HG03039 (cell line): Measurements from ENCODE around the gene CD9.
"Not testable (repeated sequence)": the region's sequence is repeated elsewhere in the genome, so short reads cannot be mapped to it uniquely, and the experiment has no call there.

ENCODE experiments used
- ATAC-seq: cut with Tn5 transposase; IDR thresholded peaks from one replicate; pipeline ENCODE4 v1.9.1; 2021; ENCODE audit warnings: mild to moderate bottlenecking, moderate library complexity; ENCODE audit not compliant: unreplicated experiment

The CD9 gene

GRCh38 chr12:6198556-6198955 is 1.6 kb upstream of the CD9 start:
- no peak for ATAC-seq

- ATAC-seq = no peak
Observed at GRCh38 chr12:6198985-6199530, 1.1 kb upstream of the CD9 start.

GRCh38 chr12:6199531-6200255 is 507 bp upstream of the CD9 start:
- no peak for ATAC-seq

- ATAC-seq = no peak
Observed at GRCh38 chr12:6201213-6201608, 1.0 kb downstream of the CD9 start.

- no peak for ATAC-seq
Observed at GRCh38 chr12:6201826-6202225, 1.6 kb downstream of the CD9 start.

- ATAC-seq = no peak
Observed at GRCh38 chr12:6202304-6202703, 2.1 kb downstream of the CD9 start.

- ATAC-seq = no peak
Observed at GRCh38 chr12:6202846-6203245, 2.6 kb downstream of the CD9 start.

- ATAC-seq = no peak
Observed at GRCh38 chr12:6203601-6204000, 3.4 kb downstream of the CD9 start.

- ATAC-seq = no peak
Observed at GRCh38 chr12:6204533-6205143, 4.4 kb downstream of the CD9 start.

- no peak for ATAC-seq
Observed at GRCh38 chr12:6205144-6205539, 4.9 kb downstream of the CD9 start.

GRCh38 chr12:6205761-6206160 is 5.6 kb downstream of the CD9 start:
- ATAC-seq = no peak

GRCh38 chr12:6206327-6206726 is 6.1 kb downstream of the CD9 start:
- ATAC-seq = no peak

- ATAC-seq = no peak
Observed at GRCh38 chr12:6207259-6207925, 7.2 kb downstream of the CD9 start.

GRCh38 chr12:6208130-6208529 is 7.9 kb downstream of the CD9 start:
- ATAC-seq = no peak

- not testable (repeated sequence) for ATAC-seq
Observed at GRCh38 chr12:6209428-6209827, 9.2 kb downstream of the CD9 start.

GRCh38 chr12:6211421-6211869 is 11.2 kb downstream of the CD9 start:
- no peak for ATAC-seq

GRCh38 chr12:6212086-6212485 is 11.9 kb downstream of the CD9 start:
- no peak for ATAC-seq

- ATAC-seq = no peak
Observed at GRCh38 chr12:6213969-6214368, 13.8 kb downstream of the CD9 start.

GRCh38 chr12:6214633-6215032 is 14.4 kb downstream of the CD9 start:
- ATAC-seq = no peak

GRCh38 chr12:6215120-6215807 is 15.1 kb downstream of the CD9 start:
- no peak for ATAC-seq

GRCh38 chr12:6215932-6216494 is 15.8 kb downstream of the CD9 start:
- no peak for ATAC-seq
